Measurements from ENCODE around the gene GAK. TPM values are rescaled to one million over a fixed set of nuclear protein-coding genes. Genes with fewer than 3 reads are reported as not detected.
A peak's percentile ranks its signal among the peaks of the same experiment; 100 is the strongest.

GAK gene
- total and polyA plus RNA-seq, 2 of the 13 experiments (the other 11 are each of a cell fraction or from before 2014, with no cell fraction given): 17.5 to 44.3 TPM

- TF ChIP-seq JDP2 (CRISPR knock-in tag; IDR thresholded peaks at IDR 0.05; ENCODE audit: borderline replicate concordance) (no peak), PBX2 (CRISPR knock-in tag; IDR thresholded peaks at IDR 0.05) (no peak), ZNF737 (CRISPR knock-in tag; IDR thresholded peaks at IDR 0.05; ENCODE audit: borderline replicate concordance) (no peak), ZFX (CRISPR knock-in tag; IDR thresholded peaks at IDR 0.05; ENCODE audit: low read depth) (no peak), ATAD3A (CRISPR knock-in tag; IDR thresholded peaks at IDR 0.05) (no peak), HNRNPH1 (optimal IDR thresholded peaks at IDR 0.05; ENCODE audit: low read depth, low read length) (no peak), NR0B2 (CRISPR knock-in tag; IDR thresholded peaks at IDR 0.05) (0 out of 2 replicates have a peak, but pooled peaks have one; percentile 28), ASH2L (IDR thresholded peaks at IDR 0.05; ENCODE audit: insufficient read length, low read depth, low read length) (peak; percentile 72), GATAD2A (CRISPR knock-in tag; IDR thresholded peaks at IDR 0.05) (peak; percentile 81), HNF1B (CRISPR knock-in tag; IDR thresholded peaks at IDR 0.05) (no peak), ZNF335 (CRISPR knock-in tag; IDR thresholded peaks at IDR 0.05) (no peak), TBX3 (IDR thresholded peaks at IDR 0.05; ENCODE audit: borderline replicate concordance) (peak; percentile 31; the same call in 1 of the 2 replicates), NR3C1 (CRISPR knock-in tag; IDR thresholded peaks at IDR 0.05) (no peak), KLF11 (CRISPR knock-in tag; IDR thresholded peaks at IDR 0.05) (no peak), KDM2A (CRISPR knock-in tag; IDR thresholded peaks at IDR 0.05; ENCODE audit: borderline replicate concordance, low read depth) (0 out of 2 replicates have a peak, but pooled peaks have one; percentile 28), NFYC (CRISPR knock-in tag; IDR thresholded peaks at IDR 0.05) (no peak), EHMT2 (IDR thresholded peaks at IDR 0.05; ENCODE audit: borderline replicate concordance, low read depth, low read length) (no peak), DRAP1 (CRISPR knock-in tag; IDR thresholded peaks at IDR 0.05) (no peak), MXD3 (CRISPR knock-in tag; IDR thresholded peaks at IDR 0.05) (no peak), FIP1L1 (IDR thresholded peaks at IDR 0.05; ENCODE audit: borderline replicate concordance, insufficient read depth, low read depth, low read length) (no peak), ATF4 (CRISPR knock-in tag; IDR thresholded peaks at IDR 0.05) (0 out of 4 replicates have a peak, but pooled peaks of 1 of the 2 experiments have one; percentile 27), RFX5 (IDR thresholded peaks at IDR 0.05; ENCODE audit: low read depth, low read length) (no peak), POLR2A (IDR thresholded peaks at IDR 0.05; ENCODE audit: insufficient read depth in 1 of 2, low read depth in 2 of 2, low read length in 2 of 2) (no peak)
- TF ChIP-seq, protein P1, sequence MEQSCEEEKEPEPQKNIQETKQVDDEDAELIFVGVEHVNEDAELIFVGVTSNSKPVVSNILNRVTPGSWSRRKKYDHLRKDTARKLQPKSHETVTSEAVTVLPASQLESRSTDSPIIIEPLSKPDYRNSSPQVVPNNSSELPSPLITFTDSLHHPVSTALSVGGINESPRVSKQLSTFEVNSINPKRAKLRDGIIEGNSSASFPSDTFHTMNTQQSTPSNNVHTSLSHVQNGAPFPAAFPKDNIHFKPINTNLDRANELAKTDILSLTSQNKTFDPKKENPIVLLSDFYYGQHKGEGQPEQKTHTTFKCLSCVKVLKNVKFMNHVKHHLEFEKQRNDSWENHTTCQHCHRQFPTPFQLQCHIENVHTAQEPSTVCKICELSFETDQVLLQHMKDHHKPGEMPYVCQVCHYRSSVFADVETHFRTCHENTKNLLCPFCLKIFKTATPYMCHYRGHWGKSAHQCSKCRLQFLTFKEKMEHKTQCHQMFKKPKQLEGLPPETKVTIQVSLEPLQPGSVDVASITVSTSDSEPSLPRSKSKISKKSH (CRISPR knock-in tag; IDR thresholded peaks at IDR 0.05; ENCODE audit: borderline replicate concordance): no peak
Measured at GRCh38 chr4:815464-816146, 116.5 kb downstream of the GAK start (continued).
